ENCODE data around the gene PLIN4.
"Not testable (repeated sequence)": the region's sequence is repeated elsewhere in the genome, so short reads cannot be mapped to it uniquely, and the experiment has no call there.

PLIN4 gene

GRCh38 chr19:4533835-4534424 lies 15.6 kb upstream of the PLIN4 start:
- no peaks in the 10 kb centered on the region for H3K27me3 ChIP-seq (ENCODE audit: insufficient read depth, low read length)
- H2AFZ ChIP-seq (ENCODE audit: low read length, unreplicated experiment) = no peak overlapping the region
- no peaks in the 10 kb centered on the region for H3K79me2 ChIP-seq (ENCODE audit: control insufficient read depth, insufficient read depth, low read length, unreplicated experiment)
- no peak overlapping the region for H3K4me3 ChIP-seq (ENCODE audit: low read depth, low read length)
- H3K27ac ChIP-seq (ENCODE audit: low read depth, low read length) = no peak overlapping the region
- no peaks in the 10 kb centered on the region for H3K36me3 ChIP-seq (ENCODE audit: insufficient read depth, low read length)
- H3K4me1 ChIP-seq (ENCODE audit: control insufficient read depth, insufficient read depth, low read length, unreplicated experiment) = no peaks in the 10 kb centered on the region

- Histone ChIP-seq H2AFZ (ENCODE audit: low read length, unreplicated experiment) (no peak overlapping the region), H3K79me2 (ENCODE audit: control insufficient read depth, insufficient read depth, low read length, unreplicated experiment) (no peaks in the 10 kb centered on the region), H3K27me3 (ENCODE audit: insufficient read depth, low read length) (no peaks in the 10 kb centered on the region), H3K36me3 (ENCODE audit: insufficient read depth, low read length) (no peaks in the 10 kb centered on the region), H3K4me3 (ENCODE audit: low read depth, low read length) (no peak overlapping the region), H3K4me1 (ENCODE audit: control insufficient read depth, insufficient read depth, low read length, unreplicated experiment) (no peaks in the 10 kb centered on the region), H3K27ac (ENCODE audit: low read depth, low read length) (no peak overlapping the region)
These were observed 15.0 kb upstream of the PLIN4 start for GRCh38 chr19:4533334-4533733.

- H3K4me3 ChIP-seq (ENCODE audit: low read depth, low read length) = no peak overlapping the region
- H3K27me3 ChIP-seq (ENCODE audit: insufficient read depth, low read length) = no peaks in the 10 kb centered on the region
- no peaks in the 10 kb centered on the region for H3K79me2 ChIP-seq (ENCODE audit: control insufficient read depth, insufficient read depth, low read length, unreplicated experiment)
- H3K27ac ChIP-seq (ENCODE audit: low read depth, low read length) = no peak overlapping the region
- no peaks in the 10 kb centered on the region for H3K36me3 ChIP-seq (ENCODE audit: insufficient read depth, low read length)
- no peaks in the 10 kb centered on the region for H3K4me1 ChIP-seq (ENCODE audit: control insufficient read depth, insufficient read depth, low read length, unreplicated experiment)
- no peak overlapping the region for H2AFZ ChIP-seq (ENCODE audit: low read length, unreplicated experiment)
These were observed 13.4 kb upstream of the PLIN4 start for GRCh38 chr19:4531562-4532165.

- Histone ChIP-seq H3K4me3 (ENCODE audit: low read depth, low read length) (no peak overlapping the region), H3K27me3 (ENCODE audit: insufficient read depth, low read length) (no peaks in the 10 kb centered on the region), H3K36me3 (ENCODE audit: insufficient read depth, low read length) (no peaks in the 10 kb centered on the region), H3K4me1 (ENCODE audit: control insufficient read depth, insufficient read depth, low read length, unreplicated experiment) (no peaks in the 10 kb centered on the region), H3K27ac (ENCODE audit: low read depth, low read length) (no peak overlapping the region), H2AFZ (ENCODE audit: low read length, unreplicated experiment) (no peak overlapping the region), H3K79me2 (ENCODE audit: control insufficient read depth, insufficient read depth, low read length, unreplicated experiment) (no peaks in the 10 kb centered on the region)
These were observed 11.7 kb upstream of the PLIN4 start for GRCh38 chr19:4529924-4530522.

- no peak overlapping the region for H2AFZ ChIP-seq (ENCODE audit: low read length, unreplicated experiment)
- H3K4me3 ChIP-seq (ENCODE audit: low read depth, low read length) = no peak overlapping the region
- H3K4me1 ChIP-seq (ENCODE audit: control insufficient read depth, insufficient read depth, low read length, unreplicated experiment) = no peaks in the 10 kb centered on the region
- H3K27ac ChIP-seq (ENCODE audit: low read depth, low read length) = no peak overlapping the region
- no peaks in the 10 kb centered on the region for H3K79me2 ChIP-seq (ENCODE audit: control insufficient read depth, insufficient read depth, low read length, unreplicated experiment)
- H3K36me3 ChIP-seq (ENCODE audit: insufficient read depth, low read length) = no peaks in the 10 kb centered on the region
- no peaks in the 10 kb centered on the region for H3K27me3 ChIP-seq (ENCODE audit: insufficient read depth, low read length)
These were observed 10.6 kb upstream of the PLIN4 start for GRCh38 chr19:4528843-4529242.

- H2AFZ ChIP-seq (ENCODE audit: low read length, unreplicated experiment); H3K4me1 ChIP-seq (ENCODE audit: control insufficient read depth, insufficient read depth, low read length, unreplicated experiment); H3K27ac ChIP-seq (ENCODE audit: low read depth, low read length); H3K27me3 ChIP-seq (ENCODE audit: insufficient read depth, low read length); H3K36me3 ChIP-seq (ENCODE audit: insufficient read depth, low read length); H3K79me2 ChIP-seq (ENCODE audit: control insufficient read depth, insufficient read depth, low read length, unreplicated experiment); H3K4me3 ChIP-seq (ENCODE audit: low read depth, low read length): not testable (repeated sequence)
These were observed 9.1 kb upstream of the PLIN4 start for GRCh38 chr19:4527377-4527776.

GRCh38 chr19:4525563-4526002 lies 7.3 kb upstream of the PLIN4 start:
- H3K79me2 ChIP-seq (ENCODE audit: control insufficient read depth, insufficient read depth, low read length, unreplicated experiment) = no peaks in the 10 kb centered on the region
- no peak overlapping the region for H3K4me3 ChIP-seq (ENCODE audit: low read depth, low read length)
- no peak overlapping the region for H3K27ac ChIP-seq (ENCODE audit: low read depth, low read length)
- no peak overlapping the region for H2AFZ ChIP-seq (ENCODE audit: low read length, unreplicated experiment)
- no peaks in the 10 kb centered on the region for H3K36me3 ChIP-seq (ENCODE audit: insufficient read depth, low read length)
- H3K27me3 ChIP-seq (ENCODE audit: insufficient read depth, low read length) = no peaks in the 10 kb centered on the region
- peaks cover 16% of the 10 kb centered on the region for H3K4me1 ChIP-seq (ENCODE audit: control insufficient read depth, insufficient read depth, low read length, unreplicated experiment)

- H3K27me3 ChIP-seq (ENCODE audit: insufficient read depth, low read length) = no peaks in the 10 kb centered on the region
- H3K4me3 ChIP-seq (ENCODE audit: low read depth, low read length) = no peak overlapping the region
- H3K79me2 ChIP-seq (ENCODE audit: control insufficient read depth, insufficient read depth, low read length, unreplicated experiment) = no peaks in the 10 kb centered on the region
- no peak overlapping the region for H2AFZ ChIP-seq (ENCODE audit: low read length, unreplicated experiment)
- H3K4me1 ChIP-seq (ENCODE audit: control insufficient read depth, insufficient read depth, low read length, unreplicated experiment) = peaks cover 16% of the 10 kb centered on the region
- H3K27ac ChIP-seq (ENCODE audit: low read depth, low read length) = no peak overlapping the region
- H3K36me3 ChIP-seq (ENCODE audit: insufficient read depth, low read length) = no peaks in the 10 kb centered on the region
These were observed 6.7 kb upstream of the PLIN4 start for GRCh38 chr19:4524808-4525562.

- H2AFZ ChIP-seq (ENCODE audit: low read length, unreplicated experiment) = no peak overlapping the region
- H3K36me3 ChIP-seq (ENCODE audit: insufficient read depth, low read length) = no peaks in the 10 kb centered on the region
- no peak overlapping the region for H3K4me3 ChIP-seq (ENCODE audit: low read depth, low read length)
- peaks cover 17% of the 10 kb centered on the region for H3K4me1 ChIP-seq (ENCODE audit: control insufficient read depth, insufficient read depth, low read length, unreplicated experiment)
- H3K27me3 ChIP-seq (ENCODE audit: insufficient read depth, low read length) = no peaks in the 10 kb centered on the region
- no peak overlapping the region for H3K27ac ChIP-seq (ENCODE audit: low read depth, low read length)
- no peaks in the 10 kb centered on the region for H3K79me2 ChIP-seq (ENCODE audit: control insufficient read depth, insufficient read depth, low read length, unreplicated experiment)
These were observed 5.2 kb upstream of the PLIN4 start for GRCh38 chr19:4523306-4524110.

- H2AFZ ChIP-seq (ENCODE audit: low read length, unreplicated experiment) = no peak overlapping the region
- H3K79me2 ChIP-seq (ENCODE audit: control insufficient read depth, insufficient read depth, low read length, unreplicated experiment) = no peaks in the 10 kb centered on the region
- H3K36me3 ChIP-seq (ENCODE audit: insufficient read depth, low read length) = no peaks in the 10 kb centered on the region
- no peak overlapping the region for H3K27ac ChIP-seq (ENCODE audit: low read depth, low read length)
- H3K4me3 ChIP-seq (ENCODE audit: low read depth, low read length) = no peak overlapping the region
- no peaks in the 10 kb centered on the region for H3K27me3 ChIP-seq (ENCODE audit: insufficient read depth, low read length)
- H3K4me1 ChIP-seq (ENCODE audit: control insufficient read depth, insufficient read depth, low read length, unreplicated experiment) = peaks cover 21% of the 10 kb centered on the region
These were observed 4.2 kb upstream of the PLIN4 start for GRCh38 chr19:4522291-4523002.
